ENCODE results near the gene PRKAA1. TPM values are rescaled to one million over a fixed set of nuclear protein-coding genes. Genes with fewer than 3 reads are reported as not detected.

PRKAA1 gene
- total and polyA plus RNA-seq, 2 of the 13 experiments (the other 11 are each of a cell fraction or from before 2014, with no cell fraction given) = 36.6 to 58.0 TPM

DNA sequence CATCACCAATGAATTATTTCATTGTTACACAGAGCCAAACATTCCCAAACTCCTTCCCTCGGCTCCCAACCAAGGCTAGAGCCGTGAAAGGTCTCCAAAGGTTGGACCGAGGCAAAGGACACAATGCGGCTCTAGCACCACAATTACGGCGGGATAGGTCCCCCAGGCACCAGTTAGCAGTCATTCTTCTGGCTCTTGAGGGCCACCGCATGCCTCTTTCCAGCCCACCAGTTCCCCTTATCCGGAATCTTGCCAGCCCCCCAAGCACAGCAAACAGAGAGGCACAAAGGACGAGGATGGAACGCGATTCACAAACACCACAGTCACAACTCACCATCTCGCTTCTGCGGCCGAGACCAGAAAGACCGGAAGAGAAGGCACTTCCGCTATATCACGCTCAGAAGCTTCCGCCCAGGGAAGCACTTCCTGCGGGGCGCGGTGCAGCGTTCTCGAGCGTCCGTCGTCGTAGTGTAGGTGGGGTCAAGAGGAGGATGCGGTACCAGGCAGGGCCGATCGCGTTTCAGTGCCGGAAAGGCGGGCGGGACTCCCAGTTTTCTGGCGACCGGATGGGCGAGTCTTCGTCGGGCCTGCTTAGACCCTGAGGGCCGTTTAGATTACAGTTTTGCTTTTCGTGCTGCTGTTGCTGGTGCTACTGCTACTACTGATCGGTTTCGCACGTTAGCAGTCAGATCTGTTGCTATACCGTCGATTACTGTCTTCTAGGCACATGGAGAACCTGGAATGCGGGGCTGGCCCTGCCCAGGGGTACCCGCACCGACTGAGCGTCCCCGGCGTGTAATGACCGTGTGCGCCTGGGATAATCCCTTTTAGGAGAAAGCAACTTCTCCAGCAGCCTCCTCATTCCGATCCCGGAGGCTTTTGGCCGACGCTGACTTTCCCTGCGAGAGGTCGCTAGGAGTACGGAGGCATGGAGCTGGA is 36.9 kb upstream of the PRKAA1 start, which contains the start of gene RPL37 (continued):
- peak; percentile 58 for TF ChIP-seq ZEB1 (IDR thresholded peaks at IDR 0.05; ENCODE audit: insufficient replicate concordance, low read depth)
- TF ChIP-seq JARID2 (CRISPR knock-in tag; IDR thresholded peaks at IDR 0.05; ENCODE audit: insufficient replicate concordance) = peak; percentile 96
- peak; percentile 100 for TF ChIP-seq SPEN (CRISPR knock-in tag; IDR thresholded peaks at IDR 0.05; ENCODE audit: low read depth)
- TF ChIP-seq ARHGAP35 (CRISPR knock-in tag; IDR thresholded peaks at IDR 0.05; ENCODE audit: borderline replicate concordance) = 0 out of 2 replicates have a peak, but pooled peaks have one; percentile 48
- TF ChIP-seq RFXANK (CRISPR knock-in tag; IDR thresholded peaks at IDR 0.05) = 0 out of 2 replicates have a peak, but pooled peaks have one; percentile 64
- TF ChIP-seq, protein P1, sequence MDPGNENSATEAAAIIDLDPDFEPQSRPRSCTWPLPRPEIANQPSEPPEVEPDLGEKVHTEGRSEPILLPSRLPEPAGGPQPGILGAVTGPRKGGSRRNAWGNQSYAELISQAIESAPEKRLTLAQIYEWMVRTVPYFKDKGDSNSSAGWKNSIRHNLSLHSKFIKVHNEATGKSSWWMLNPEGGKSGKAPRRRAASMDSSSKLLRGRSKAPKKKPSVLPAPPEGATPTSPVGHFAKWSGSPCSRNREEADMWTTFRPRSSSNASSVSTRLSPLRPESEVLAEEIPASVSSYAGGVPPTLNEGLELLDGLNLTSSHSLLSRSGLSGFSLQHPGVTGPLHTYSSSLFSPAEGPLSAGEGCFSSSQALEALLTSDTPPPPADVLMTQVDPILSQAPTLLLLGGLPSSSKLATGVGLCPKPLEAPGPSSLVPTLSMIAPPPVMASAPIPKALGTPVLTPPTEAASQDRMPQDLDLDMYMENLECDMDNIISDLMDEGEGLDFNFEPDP (CRISPR knock-in tag; conservative IDR thresholded peaks at IDR 0.05) = 0 out of 2 replicates have a peak, but pooled peaks have one; percentile 95
- peak; percentile 84 for TF ChIP-seq ZNF143 (CRISPR knock-in tag; IDR thresholded peaks at IDR 0.05)
- peak; percentile 98 for TF ChIP-seq ZNF567 (CRISPR knock-in tag; IDR thresholded peaks at IDR 0.05; ENCODE audit: borderline replicate concordance)
- peak; percentile 69; the same call in 1 of the 2 replicates for TF ChIP-seq DNMT3B (CRISPR knock-in tag; conservative IDR thresholded peaks at IDR 0.05)
- TF ChIP-seq, protein P2, sequence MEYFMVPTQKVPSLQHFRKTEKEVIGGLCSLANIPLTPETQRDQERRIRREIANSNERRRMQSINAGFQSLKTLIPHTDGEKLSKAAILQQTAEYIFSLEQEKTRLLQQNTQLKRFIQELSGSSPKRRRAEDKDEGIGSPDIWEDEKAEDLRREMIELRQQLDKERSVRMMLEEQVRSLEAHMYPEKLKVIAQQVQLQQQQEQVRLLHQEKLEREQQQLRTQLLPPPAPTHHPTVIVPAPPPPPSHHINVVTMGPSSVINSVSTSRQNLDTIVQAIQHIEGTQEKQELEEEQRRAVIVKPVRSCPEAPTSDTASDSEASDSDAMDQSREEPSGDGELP (IDR thresholded peaks at IDR 0.05; ENCODE audit: borderline replicate concordance, low read depth) = peak; percentile 36; the same call in 1 of the 2 replicates
- TF ChIP-seq MTA3 (CRISPR knock-in tag; IDR thresholded peaks at IDR 0.05) = no peak
- TF ChIP-seq, protein P3, sequence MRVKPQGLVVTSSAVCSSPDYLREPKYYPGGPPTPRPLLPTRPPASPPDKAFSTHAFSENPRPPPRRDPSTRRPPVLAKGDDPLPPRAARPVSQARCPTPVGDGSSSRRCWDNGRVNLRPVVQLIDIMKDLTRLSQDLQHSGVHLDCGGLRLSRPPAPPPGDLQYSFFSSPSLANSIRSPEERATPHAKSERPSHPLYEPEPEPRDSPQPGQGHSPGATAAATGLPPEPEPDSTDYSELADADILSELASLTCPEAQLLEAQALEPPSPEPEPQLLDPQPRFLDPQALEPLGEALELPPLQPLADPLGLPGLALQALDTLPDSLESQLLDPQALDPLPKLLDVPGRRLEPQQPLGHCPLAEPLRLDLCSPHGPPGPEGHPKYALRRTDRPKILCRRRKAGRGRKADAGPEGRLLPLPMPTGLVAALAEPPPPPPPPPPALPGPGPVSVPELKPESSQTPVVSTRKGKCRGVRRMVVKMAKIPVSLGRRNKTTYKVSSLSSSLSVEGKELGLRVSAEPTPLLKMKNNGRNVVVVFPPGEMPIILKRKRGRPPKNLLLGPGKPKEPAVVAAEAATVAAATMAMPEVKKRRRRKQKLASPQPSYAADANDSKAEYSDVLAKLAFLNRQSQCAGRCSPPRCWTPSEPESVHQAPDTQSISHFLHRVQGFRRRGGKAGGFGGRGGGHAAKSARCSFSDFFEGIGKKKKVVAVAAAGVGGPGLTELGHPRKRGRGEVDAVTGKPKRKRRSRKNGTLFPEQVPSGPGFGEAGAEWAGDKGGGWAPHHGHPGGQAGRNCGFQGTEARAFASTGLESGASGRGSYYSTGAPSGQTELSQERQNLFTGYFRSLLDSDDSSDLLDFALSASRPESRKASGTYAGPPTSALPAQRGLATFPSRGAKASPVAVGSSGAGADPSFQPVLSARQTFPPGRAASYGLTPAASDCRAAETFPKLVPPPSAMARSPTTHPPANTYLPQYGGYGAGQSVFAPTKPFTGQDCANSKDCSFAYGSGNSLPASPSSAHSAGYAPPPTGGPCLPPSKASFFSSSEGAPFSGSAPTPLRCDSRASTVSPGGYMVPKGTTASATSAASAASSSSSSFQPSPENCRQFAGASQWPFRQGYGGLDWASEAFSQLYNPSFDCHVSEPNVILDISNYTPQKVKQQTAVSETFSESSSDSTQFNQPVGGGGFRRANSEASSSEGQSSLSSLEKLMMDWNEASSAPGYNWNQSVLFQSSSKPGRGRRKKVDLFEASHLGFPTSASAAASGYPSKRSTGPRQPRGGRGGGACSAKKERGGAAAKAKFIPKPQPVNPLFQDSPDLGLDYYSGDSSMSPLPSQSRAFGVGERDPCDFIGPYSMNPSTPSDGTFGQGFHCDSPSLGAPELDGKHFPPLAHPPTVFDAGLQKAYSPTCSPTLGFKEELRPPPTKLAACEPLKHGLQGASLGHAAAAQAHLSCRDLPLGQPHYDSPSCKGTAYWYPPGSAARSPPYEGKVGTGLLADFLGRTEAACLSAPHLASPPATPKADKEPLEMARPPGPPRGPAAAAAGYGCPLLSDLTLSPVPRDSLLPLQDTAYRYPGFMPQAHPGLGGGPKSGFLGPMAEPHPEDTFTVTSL (CRISPR knock-in tag; IDR thresholded peaks at IDR 0.05; ENCODE audit: borderline replicate concordance) = no peak
- peak; percentile 93; the same call in 1 of the 2 replicates for TF ChIP-seq BORCS8-MEF2B (CRISPR knock-in tag; IDR thresholded peaks at IDR 0.05)
- TF ChIP-seq MED13 (CRISPR knock-in tag; IDR thresholded peaks at IDR 0.05) = no peak
- no peak for TF ChIP-seq MLLT10 (CRISPR knock-in tag; IDR thresholded peaks at IDR 0.05)
- peak; percentile 34; the same call in 1 of the 2 replicates for TF ChIP-seq TCF7 (IDR thresholded peaks at IDR 0.05; ENCODE audit: low read depth)
- TF ChIP-seq PCBP1 (IDR thresholded peaks at IDR 0.05; ENCODE audit: borderline replicate concordance, low read depth, low read length) = peak; percentile 70; the same call in 1 of the 2 replicates
- TF ChIP-seq, protein P4, sequence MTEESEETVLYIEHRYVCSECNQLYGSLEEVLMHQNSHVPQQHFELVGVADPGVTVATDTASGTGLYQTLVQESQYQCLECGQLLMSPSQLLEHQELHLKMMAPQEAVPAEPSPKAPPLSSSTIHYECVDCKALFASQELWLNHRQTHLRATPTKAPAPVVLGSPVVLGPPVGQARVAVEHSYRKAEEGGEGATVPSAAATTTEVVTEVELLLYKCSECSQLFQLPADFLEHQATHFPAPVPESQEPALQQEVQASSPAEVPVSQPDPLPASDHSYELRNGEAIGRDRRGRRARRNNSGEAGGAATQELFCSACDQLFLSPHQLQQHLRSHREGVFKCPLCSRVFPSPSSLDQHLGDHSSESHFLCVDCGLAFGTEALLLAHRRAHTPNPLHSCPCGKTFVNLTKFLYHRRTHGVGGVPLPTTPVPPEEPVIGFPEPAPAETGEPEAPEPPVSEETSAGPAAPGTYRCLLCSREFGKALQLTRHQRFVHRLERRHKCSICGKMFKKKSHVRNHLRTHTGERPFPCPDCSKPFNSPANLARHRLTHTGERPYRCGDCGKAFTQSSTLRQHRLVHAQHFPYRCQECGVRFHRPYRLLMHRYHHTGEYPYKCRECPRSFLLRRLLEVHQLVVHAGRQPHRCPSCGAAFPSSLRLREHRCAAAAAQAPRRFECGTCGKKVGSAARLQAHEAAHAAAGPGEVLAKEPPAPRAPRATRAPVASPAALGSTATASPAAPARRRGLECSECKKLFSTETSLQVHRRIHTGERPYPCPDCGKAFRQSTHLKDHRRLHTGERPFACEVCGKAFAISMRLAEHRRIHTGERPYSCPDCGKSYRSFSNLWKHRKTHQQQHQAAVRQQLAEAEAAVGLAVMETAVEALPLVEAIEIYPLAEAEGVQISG (CRISPR knock-in tag; IDR thresholded peaks at IDR 0.05) = peak; percentile 97

All from HepG2 (cell line).